ENCODE measurements around the gene FABP1. TPM values are rescaled to one million over a fixed set of nuclear protein-coding genes. Genes with fewer than 3 reads are reported as not detected.

The FABP1 gene
- not detected in 2 replicates for total RNA-seq (ENCODE audit: low replicate concordance)

- H3K4me3 ChIP-seq (ENCODE audit: low read depth, low read length), result no peak within 1 kb of the TSS
- DNase-seq (ENCODE audit: low read depth), result no peak
- no peak for TF ChIP-seq CTCF (IDR thresholded peaks at IDR 0.05; ENCODE audit: insufficient read depth, low read length)
Measured at GRCh38 chr2:88127888-88128653, at the start of gene FABP1. TSS of gene FABP1 (minus strand) at chr2:88128062. CDS start at chr2:88128017, 45 bp downstream.

- TF ChIP-seq CTCF (IDR thresholded peaks at IDR 0.05; ENCODE audit: insufficient read depth, low read length), result no peak
- DNase-seq (ENCODE audit: low read depth), result peak; percentile 11
- H3K4me3 ChIP-seq (ENCODE audit: low read depth, low read length), result no peak overlapping the region
Measured at GRCh38 chr2:88177556-88177955, 49.7 kb upstream of the FABP1 start.

GRCh38 chr2:88176352-88176984 lies 48.6 kb upstream of the FABP1 start:
- no peak overlapping the region for H3K4me3 ChIP-seq (ENCODE audit: low read depth, low read length)
- no peak for DNase-seq (ENCODE audit: low read depth)
- no peak for TF ChIP-seq CTCF (IDR thresholded peaks at IDR 0.05; ENCODE audit: insufficient read depth, low read length)

- no peak for TF ChIP-seq CTCF (IDR thresholded peaks at IDR 0.05; ENCODE audit: insufficient read depth, low read length)
- DNase-seq (ENCODE audit: low read depth), result no peak
- H3K4me3 ChIP-seq (ENCODE audit: low read depth, low read length), result no peak overlapping the region
Measured at GRCh38 chr2:88172882-88173281, 45.0 kb upstream of the FABP1 start.

- no peak for DNase-seq (ENCODE audit: low read depth)
- no peak overlapping the region for H3K4me3 ChIP-seq (ENCODE audit: low read depth, low read length)
- TF ChIP-seq CTCF (IDR thresholded peaks at IDR 0.05; ENCODE audit: insufficient read depth, low read length), result no peak
Measured at GRCh38 chr2:88171966-88172365, 44.1 kb upstream of the FABP1 start.

- peak overlapping the region; percentile 60 for H3K4me3 ChIP-seq (ENCODE audit: low read depth, low read length)
- peak; percentile 18 for DNase-seq (ENCODE audit: low read depth)
- TF ChIP-seq CTCF (IDR thresholded peaks at IDR 0.05; ENCODE audit: insufficient read depth, low read length), result no peak
Measured at GRCh38 chr2:88170472-88170892, 42.6 kb upstream of the FABP1 start.

Measured in fibroblast of the aortic adventitia (primary cell).